WTC11 (cell line): ENCODE measurements around the gene ERC2. TPM values are rescaled to one million over a fixed set of nuclear protein-coding genes. Genes with fewer than 3 reads are reported as not detected.

Experiments
- ATAC-seq: fragments of 200-7000 bp; cut with Tn5 transposase; 2 replicates; pipeline ENCODE4 v1.10.0; 2021; ENCODE audit warnings: mild to moderate bottlenecking, moderate library complexity
- CTCF ChIA-PET: fragments of 300-600 bp; sonication (Branson Sonifier 250); formaldehyde crosslinking; loops from one replicate; lab custom pipeline; 2021; ENCODE audit warnings: antibody characterized with exemption; lab: Charles Lee
- POLR2A ChIA-PET: fragments of 350-600 bp; sonication (Branson Sonifier 250); formaldehyde crosslinking; loops from one replicate; lab custom pipeline; 2021; ENCODE audit warnings: antibody characterized with exemption; lab: Charles Lee
- DNase-seq: peaks from one replicate; pipeline ENCODE4 v3.0.0; 2021; ENCODE audit warnings: low spot score
- H3K27ac Mint-ChIP-seq: 2 replicates; pipeline ENCODE4 v1.8.0; 2021; ENCODE audit warnings: mixed read lengths
- H3K27me3 Mint-ChIP-seq: 2 replicates; pipeline ENCODE4 v1.8.0; 2021; ENCODE audit warnings: low read depth, mild to moderate bottlenecking, moderate library complexity, mixed read lengths
- H3K36me3 Mint-ChIP-seq: 2 replicates; pipeline ENCODE4 v1.8.0; 2021; ENCODE audit warnings: mixed read lengths
- H3K4me1 Mint-ChIP-seq: 2 replicates; pipeline ENCODE4 v1.8.0; 2022; ENCODE audit warnings: mixed read lengths
- H3K4me3 Mint-ChIP-seq: 2 replicates; pipeline ENCODE4 v1.8.0; 2021; ENCODE audit warnings: mild to moderate bottlenecking, moderate library complexity, mixed read lengths
- H3K9me3 Mint-ChIP-seq: 2 replicates; pipeline ENCODE4 v1.8.0; 2021; ENCODE audit warnings: mixed read lengths
- AR ChIP-seq: fragments of 250-450 bp; sonication (Bioruptor Pico); IDR thresholded peaks from 2 replicates; pipeline ENCODE4 v1.9.0; 2021; ENCODE audit warnings: mild to moderate bottlenecking
- ATF1 ChIP-seq: sonication (generic); formaldehyde crosslinking; IDR thresholded peaks from 2 replicates; pipeline ENCODE4 v1.8.1; 2023; ENCODE audit warnings: mild to moderate bottlenecking, moderate library complexity, missing genetic modification reagents
- CREM ChIP-seq: sonication (generic); formaldehyde crosslinking; IDR thresholded peaks from 2 replicates; pipeline ENCODE4 v1.8.1; 2022; ENCODE audit warnings: mild to moderate bottlenecking, missing genetic modification reagents, moderate library complexity
- E2F1 ChIP-seq: sonication (generic); formaldehyde crosslinking; IDR thresholded peaks from 2 replicates; pipeline ENCODE4 v1.8.0; 2022; ENCODE audit warnings: mild to moderate bottlenecking, missing genetic modification reagents
- ESRRA ChIP-seq: sonication (generic); formaldehyde crosslinking; IDR thresholded peaks from 2 replicates; pipeline ENCODE4 v1.8.1; 2022; ENCODE audit warnings: mild to moderate bottlenecking, missing genetic modification reagents, borderline replicate concordance
- ETV6 ChIP-seq: sonication (generic); formaldehyde crosslinking; IDR thresholded peaks from 2 replicates; pipeline ENCODE4 v1.8.1; 2022; ENCODE audit warnings: mild to moderate bottlenecking, missing genetic modification reagents
- KAT7 ChIP-seq: sonication (generic); formaldehyde crosslinking; IDR thresholded peaks from 2 replicates; pipeline ENCODE4 v1.8.1; 2023; ENCODE audit warnings: missing genetic modification reagents, mild to moderate bottlenecking, borderline replicate concordance
- MYBL2 ChIP-seq: sonication (generic); formaldehyde crosslinking; IDR thresholded peaks from 2 replicates; pipeline ENCODE4 v1.8.1; 2023; ENCODE audit warnings: mild to moderate bottlenecking, moderate library complexity, missing genetic modification reagents
- NFATC4 ChIP-seq: fragments of 250-450 bp; sonication (Bioruptor Pico); IDR thresholded peaks from 2 replicates; pipeline ENCODE4 v1.9.0; 2021; ENCODE audit warnings: mild to moderate bottlenecking
- NFE2L1 ChIP-seq: sonication (generic); formaldehyde crosslinking; IDR thresholded peaks from 2 replicates; pipeline ENCODE4 v1.8.1; 2023; ENCODE audit warnings: missing genetic modification reagents
- PREB ChIP-seq: sonication (generic); formaldehyde crosslinking; IDR thresholded peaks from 2 replicates; pipeline ENCODE4 v1.8.1; 2022; ENCODE audit warnings: mild to moderate bottlenecking, missing genetic modification reagents, moderate library complexity, borderline replicate concordance
- PRRX2 ChIP-seq: fragments of 250-450 bp; sonication (Bioruptor Pico); IDR thresholded peaks from 2 replicates; pipeline ENCODE4 v1.8.0; 2021; ENCODE audit warnings: mild to moderate bottlenecking
- RELA ChIP-seq: sonication (generic); formaldehyde crosslinking; IDR thresholded peaks from 2 replicates; pipeline ENCODE4 v1.8.1; 2022; ENCODE audit warnings: missing genetic modification reagents, mild to moderate bottlenecking, borderline replicate concordance
- RORB ChIP-seq: fragments of 250-450 bp; sonication (Bioruptor Pico); IDR thresholded peaks from 2 replicates; pipeline ENCODE4 v1.9.0; 2021; ENCODE audit warnings: mild to moderate bottlenecking
- TCF7 ChIP-seq: sonication (generic); formaldehyde crosslinking; IDR thresholded peaks from 2 replicates; pipeline ENCODE4 v1.8.0; 2022; ENCODE audit warnings: mild to moderate bottlenecking, low read depth, missing genetic modification reagents, moderate library complexity
- ZNF138 ChIP-seq: sonication (generic); formaldehyde crosslinking; conservative IDR thresholded peaks from 2 replicates; pipeline ENCODE4 v1.8.1; 2022; ENCODE audit warnings: mild to moderate bottlenecking, moderate library complexity, missing genetic modification reagents
- ZNF219 ChIP-seq: sonication (generic); formaldehyde crosslinking; IDR thresholded peaks from 2 replicates; pipeline ENCODE4 v1.8.0; 2023; ENCODE audit warnings: missing genetic modification reagents, mild to moderate bottlenecking, borderline replicate concordance
- ZNF317 ChIP-seq: sonication (generic); formaldehyde crosslinking; IDR thresholded peaks from 2 replicates; pipeline ENCODE4 v1.8.1; 2023; ENCODE audit warnings: low read depth, mild to moderate bottlenecking, moderate library complexity, missing genetic modification reagents, borderline replicate concordance
- ZNF423 ChIP-seq: fragments of 250-450 bp; sonication (Bioruptor Pico); IDR thresholded peaks from 2 replicates; pipeline ENCODE4 v2.1.2; 2022; ENCODE audit warnings: mild to moderate bottlenecking, moderate library complexity
- total RNA-seq: library from RNA; stranded (reverse); gene quantifications from 3 replicates; pipeline ENCODE4 v1.2.3, GENCODE V29; 2021
- TF ChIP-seq, protein P1 (sequence below): sonication (generic); formaldehyde crosslinking; conservative IDR thresholded peaks from 2 replicates; pipeline ENCODE4 v1.8.1; 2022; ENCODE audit warnings: mild to moderate bottlenecking, missing genetic modification reagents
- TF ChIP-seq, protein P2 (sequence below): sonication (generic); formaldehyde crosslinking; IDR thresholded peaks from 2 replicates; pipeline ENCODE4 v1.8.1; 2022; ENCODE audit warnings: mild to moderate bottlenecking, moderate library complexity, missing genetic modification reagents
- TF ChIP-seq, protein P3 (sequence below): sonication (generic); formaldehyde crosslinking; IDR thresholded peaks from 2 replicates; pipeline ENCODE4 v1.8.1; 2022; ENCODE audit warnings: low read depth, missing genetic modification reagents, borderline replicate concordance
- TF ChIP-seq, protein P4 (sequence below): fragments of 250-450 bp; sonication (Bioruptor Pico); IDR thresholded peaks from 2 replicates; pipeline ENCODE4 v1.9.0; 2021; ENCODE audit warnings: mild to moderate bottlenecking
- TF ChIP-seq, protein P5 (sequence below): fragments of 250-450 bp; sonication (Bioruptor Pico); IDR thresholded peaks from 2 replicates; pipeline ENCODE4 v2.1.2; 2022; ENCODE audit warnings: mild to moderate bottlenecking, moderate library complexity

The ERC2 gene
- total RNA-seq, 1 experiment from 2014 or later, result 23.5 TPM

GRCh38 chr3:56423661-56424099 lies 44.6 kb downstream of the ERC2 start:
- peaks cover 26% of the 10 kb centered on the region for H3K36me3 Mint-ChIP-seq
- H3K27ac Mint-ChIP-seq, result 0 out of 2 replicates have a peak overlapping the region, but pooled peaks have one; percentile 22
- DNase-seq (no peak), ATAC-seq (no peak)
- H3K4me1 Mint-ChIP-seq, result peaks cover 15% of the 10 kb centered on the region
- H3K27me3 Mint-ChIP-seq, result no peaks in the 10 kb centered on the region
- no peak for TF ChIP-seq CREM (CRISPR knock-in tag)
- TF ChIP-seq PREB (CRISPR knock-in tag), result no peak
- TF ChIP-seq KAT7, result no peak
- no peak for TF ChIP-seq AR (CRISPR knock-in tag)
- no peak for TF ChIP-seq ZNF138
- TF ChIP-seq ZNF219 (CRISPR knock-in tag), result no peak
- no peak for TF ChIP-seq TCF7 (CRISPR knock-in tag)
- no peak for TF ChIP-seq NFATC4 (CRISPR knock-in tag)
- no peak for TF ChIP-seq RELA (CRISPR knock-in tag)
- TF ChIP-seq, protein P1, sequence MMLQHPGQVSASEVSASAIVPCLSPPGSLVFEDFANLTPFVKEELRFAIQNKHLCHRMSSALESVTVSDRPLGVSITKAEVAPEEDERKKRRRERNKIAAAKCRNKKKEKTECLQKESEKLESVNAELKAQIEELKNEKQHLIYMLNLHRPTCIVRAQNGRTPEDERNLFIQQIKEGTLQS, result no peak
- TF ChIP-seq ESRRA, result no peak
- no peak for TF ChIP-seq NFE2L1 (CRISPR knock-in tag)
- ChIA-PET CTCF (interaction anchor here (1.0 to 2.9 kb wide), 4 partner anchors 67 to 83 kb away, joined by 3 to 13 read pairs (median 6); no protein-coding TSS in a partner anchor), POLR2A (no interaction called here)
- no peak overlapping the region for H3K4me3 Mint-ChIP-seq
- peaks cover 3% of the 10 kb centered on the region; the same call in 1 of the 2 replicates for H3K9me3 Mint-ChIP-seq

- no peaks in the 10 kb centered on the region for H3K27me3 Mint-ChIP-seq
- H3K36me3 Mint-ChIP-seq, result peaks cover 19% of the 10 kb centered on the region
- TF ChIP-seq, protein P2, sequence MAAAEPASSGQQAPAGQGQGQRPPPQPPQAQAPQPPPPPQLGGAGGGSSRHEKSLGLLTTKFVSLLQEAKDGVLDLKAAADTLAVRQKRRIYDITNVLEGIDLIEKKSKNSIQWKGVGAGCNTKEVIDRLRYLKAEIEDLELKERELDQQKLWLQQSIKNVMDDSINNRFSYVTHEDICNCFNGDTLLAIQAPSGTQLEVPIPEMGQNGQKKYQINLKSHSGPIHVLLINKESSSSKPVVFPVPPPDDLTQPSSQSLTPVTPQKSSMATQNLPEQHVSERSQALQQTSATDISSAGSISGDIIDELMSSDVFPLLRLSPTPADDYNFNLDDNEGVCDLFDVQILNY (CRISPR knock-in tag), result no peak
- TF ChIP-seq RORB (CRISPR knock-in tag), result no peak
- TF ChIP-seq, all 79 proteins: peak for 0
- DNase-seq (no peak), ATAC-seq (peak; percentile 60)
- ChIA-PET CTCF (interaction anchor here (1.6 to 2.9 kb wide), 2 partner anchors 75 to 81 kb away, joined by 4 to 13 read pairs; no protein-coding TSS in a partner anchor), POLR2A (no interaction called here)
- Mint-ChIP-seq H3K9me3 (peaks cover 3% of the 10 kb centered on the region; the same call in 1 of the 2 replicates), H3K4me3 (no peak overlapping the region), H3K27ac (peak overlapping the region; percentile 46), H3K4me1 (peaks cover 15% of the 10 kb centered on the region)
Measured at GRCh38 chr3:56422316-56422715, 46.0 kb downstream of the ERC2 start.

- no peaks in the 10 kb centered on the region for H3K27me3 Mint-ChIP-seq
- DNase-seq (no peak), ATAC-seq (no peak)
- ChIA-PET POLR2A (no interaction called here), CTCF (interaction anchor here (2.9 kb wide), 1 partner anchor 74 kb away, joined by 13 read pairs; no protein-coding TSS in a partner anchor)
- H3K9me3 Mint-ChIP-seq, result no peaks in the 10 kb centered on the region; the same call in 1 of the 2 replicates
- peaks cover 15% of the 10 kb centered on the region for H3K4me1 Mint-ChIP-seq
- H3K36me3 Mint-ChIP-seq, result peaks cover 11% of the 10 kb centered on the region
- no peak overlapping the region for H3K27ac Mint-ChIP-seq
- H3K4me3 Mint-ChIP-seq, result no peak overlapping the region
- TF ChIP-seq, protein P3, sequence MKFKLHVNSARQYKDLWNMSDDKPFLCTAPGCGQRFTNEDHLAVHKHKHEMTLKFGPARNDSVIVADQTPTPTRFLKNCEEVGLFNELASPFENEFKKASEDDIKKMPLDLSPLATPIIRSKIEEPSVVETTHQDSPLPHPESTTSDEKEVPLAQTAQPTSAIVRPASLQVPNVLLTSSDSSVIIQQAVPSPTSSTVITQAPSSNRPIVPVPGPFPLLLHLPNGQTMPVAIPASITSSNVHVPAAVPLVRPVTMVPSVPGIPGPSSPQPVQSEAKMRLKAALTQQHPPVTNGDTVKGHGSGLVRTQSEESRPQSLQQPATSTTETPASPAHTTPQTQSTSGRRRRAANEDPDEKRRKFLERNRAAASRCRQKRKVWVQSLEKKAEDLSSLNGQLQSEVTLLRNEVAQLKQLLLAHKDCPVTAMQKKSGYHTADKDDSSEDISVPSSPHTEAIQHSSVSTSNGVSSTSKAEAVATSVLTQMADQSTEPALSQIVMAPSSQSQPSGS, result no peak
- TF ChIP-seq E2F1 (CRISPR knock-in tag), result no peak
- no peak for TF ChIP-seq MYBL2 (CRISPR knock-in tag)
- TF ChIP-seq ZNF423 (CRISPR knock-in tag), result no peak
- TF ChIP-seq, protein P4, sequence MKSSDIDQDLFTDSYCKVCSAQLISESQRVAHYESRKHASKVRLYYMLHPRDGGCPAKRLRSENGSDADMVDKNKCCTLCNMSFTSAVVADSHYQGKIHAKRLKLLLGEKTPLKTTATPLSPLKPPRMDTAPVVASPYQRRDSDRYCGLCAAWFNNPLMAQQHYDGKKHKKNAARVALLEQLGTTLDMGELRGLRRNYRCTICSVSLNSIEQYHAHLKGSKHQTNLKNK (CRISPR knock-in tag), result no peak
- TF ChIP-seq PRRX2 (CRISPR knock-in tag), result no peak
- TF ChIP-seq ATF1 (CRISPR knock-in tag), result no peak
- no peak for TF ChIP-seq ETV6
- no peak for TF ChIP-seq ZNF317
- TF ChIP-seq, protein P5, sequence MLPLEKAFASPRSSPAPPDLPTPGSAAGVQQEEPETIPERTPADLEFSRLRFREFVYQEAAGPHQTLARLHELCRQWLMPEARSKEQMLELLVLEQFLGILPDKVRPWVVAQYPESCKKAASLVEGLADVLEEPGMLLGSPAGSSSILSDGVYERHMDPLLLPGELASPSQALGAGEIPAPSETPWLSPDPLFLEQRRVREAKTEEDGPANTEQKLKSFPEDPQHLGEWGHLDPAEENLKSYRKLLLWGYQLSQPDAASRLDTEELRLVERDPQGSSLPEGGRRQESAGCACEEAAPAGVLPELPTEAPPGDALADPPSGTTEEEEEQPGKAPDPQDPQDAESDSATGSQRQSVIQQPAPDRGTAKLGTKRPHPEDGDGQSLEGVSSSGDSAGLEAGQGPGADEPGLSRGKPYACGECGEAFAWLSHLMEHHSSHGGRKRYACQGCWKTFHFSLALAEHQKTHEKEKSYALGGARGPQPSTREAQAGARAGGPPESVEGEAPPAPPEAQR (CRISPR knock-in tag), result no peak
Measured at GRCh38 chr3:56421205-56421604, 47.1 kb downstream of the ERC2 start.
